C4-2B (cell line): Measurements from ENCODE around the gene RBM20.

Source experiments
- ZFX ChIP-seq: fragments of 450-650 bp; IDR thresholded peaks from 2 replicates; pipeline ENCODE4 v1.6.1; 2017
- TF ChIP-seq, protein P1 (sequence below): fragments of 450-650 bp; conservative IDR thresholded peaks from 2 replicates; pipeline ENCODE4 v1.5.1; 2017; ENCODE audit warnings: mild to moderate bottlenecking

- TF ChIP-seq, protein P1, sequence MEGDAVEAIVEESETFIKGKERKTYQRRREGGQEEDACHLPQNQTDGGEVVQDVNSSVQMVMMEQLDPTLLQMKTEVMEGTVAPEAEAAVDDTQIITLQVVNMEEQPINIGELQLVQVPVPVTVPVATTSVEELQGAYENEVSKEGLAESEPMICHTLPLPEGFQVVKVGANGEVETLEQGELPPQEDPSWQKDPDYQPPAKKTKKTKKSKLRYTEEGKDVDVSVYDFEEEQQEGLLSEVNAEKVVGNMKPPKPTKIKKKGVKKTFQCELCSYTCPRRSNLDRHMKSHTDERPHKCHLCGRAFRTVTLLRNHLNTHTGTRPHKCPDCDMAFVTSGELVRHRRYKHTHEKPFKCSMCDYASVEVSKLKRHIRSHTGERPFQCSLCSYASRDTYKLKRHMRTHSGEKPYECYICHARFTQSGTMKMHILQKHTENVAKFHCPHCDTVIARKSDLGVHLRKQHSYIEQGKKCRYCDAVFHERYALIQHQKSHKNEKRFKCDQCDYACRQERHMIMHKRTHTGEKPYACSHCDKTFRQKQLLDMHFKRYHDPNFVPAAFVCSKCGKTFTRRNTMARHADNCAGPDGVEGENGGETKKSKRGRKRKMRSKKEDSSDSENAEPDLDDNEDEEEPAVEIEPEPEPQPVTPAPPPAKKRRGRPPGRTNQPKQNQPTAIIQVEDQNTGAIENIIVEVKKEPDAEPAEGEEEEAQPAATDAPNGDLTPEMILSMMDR, result no peak
- TF ChIP-seq ZFX, result no peak
These were observed 139.5 kb downstream of the RBM20 start for GRCh38 chr10:110783509-110784107.
